HG03060 (cell line): Measurements from ENCODE around the gene AP2B1.

Source experiments
- ATAC-seq: cut with Tn5 transposase; IDR thresholded peaks from one replicate; pipeline ENCODE4 v1.9.1; 2021; ENCODE audit warnings: low read depth, moderate number of reproducible peaks; ENCODE audit not compliant: unreplicated experiment

AP2B1 gene

DNA sequence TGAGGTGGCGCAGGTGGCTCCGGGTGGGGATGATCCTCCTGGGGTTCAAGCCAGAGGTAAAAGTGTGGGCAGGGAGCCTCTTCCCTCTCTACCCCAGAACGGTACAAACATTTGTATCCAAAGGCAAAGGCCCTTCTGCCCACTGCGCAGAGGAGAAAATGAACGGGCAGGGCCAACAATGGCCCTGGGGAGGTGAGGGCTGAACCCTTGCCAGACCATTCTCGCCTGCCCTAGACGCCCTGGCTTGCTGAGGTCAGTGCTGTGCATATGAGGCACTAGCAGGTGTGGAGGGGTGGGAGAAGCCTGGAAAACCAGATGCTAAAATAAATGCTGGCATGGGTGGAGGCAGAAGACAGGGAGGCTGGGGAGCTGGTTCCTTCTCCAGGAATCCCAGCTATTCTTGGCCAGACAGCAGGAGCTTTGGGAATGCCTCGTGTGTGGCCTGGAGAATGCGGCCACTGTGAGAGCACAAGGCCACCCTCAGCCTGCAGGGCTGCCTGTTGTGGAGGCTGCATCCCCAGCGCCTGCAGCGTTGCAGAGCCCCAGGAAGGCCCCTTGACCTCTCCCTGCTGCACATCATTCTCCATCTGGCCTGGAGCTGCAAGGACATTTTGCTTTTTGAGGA, 178.1 kb downstream of the AP2B1 start:
- no peak for ATAC-seq

DNA sequence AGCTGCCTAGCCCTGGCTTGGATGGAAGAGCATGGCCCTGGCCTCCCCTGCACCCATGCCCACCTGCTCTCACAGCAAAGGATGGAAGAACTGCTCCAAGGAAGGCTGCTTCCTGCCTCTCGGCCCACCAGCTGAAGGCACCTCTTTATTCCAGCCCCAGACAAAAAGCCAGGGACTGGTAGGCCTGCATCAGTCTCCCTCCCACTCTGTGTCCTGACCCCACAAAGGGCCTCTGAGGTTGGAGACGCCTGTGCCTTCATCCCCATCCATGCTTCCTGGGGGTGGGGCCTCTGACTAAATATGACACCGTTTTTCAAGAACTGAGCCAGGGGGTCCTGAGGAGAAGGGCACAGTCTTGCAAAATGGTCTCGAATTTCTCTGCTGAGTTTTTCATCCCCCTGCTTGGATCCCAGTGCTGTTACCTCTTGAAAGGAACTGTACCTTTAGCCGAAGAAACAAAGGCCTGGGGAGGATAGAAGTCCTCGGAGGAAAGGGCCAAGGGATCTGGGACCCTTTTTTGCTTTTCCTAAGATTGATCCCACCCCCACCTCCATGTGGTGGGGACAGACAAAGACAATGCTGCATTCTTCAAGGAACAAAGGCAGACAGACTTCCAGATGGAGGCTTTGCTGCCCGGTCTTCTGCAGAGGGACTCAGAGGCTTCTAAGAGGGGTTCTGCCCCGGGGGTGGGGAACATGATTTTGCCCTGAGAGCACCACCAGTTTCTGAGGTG, 178.8 kb downstream of the AP2B1 start:
- no peak for ATAC-seq

- no peak for ATAC-seq
Observed at GRCh38 chr17:35766489-35766877, 179.4 kb downstream of the AP2B1 start.

GRCh38 chr17:35766903-35767510, 179.9 kb downstream of the AP2B1 start:
- ATAC-seq, result no peak

DNA sequence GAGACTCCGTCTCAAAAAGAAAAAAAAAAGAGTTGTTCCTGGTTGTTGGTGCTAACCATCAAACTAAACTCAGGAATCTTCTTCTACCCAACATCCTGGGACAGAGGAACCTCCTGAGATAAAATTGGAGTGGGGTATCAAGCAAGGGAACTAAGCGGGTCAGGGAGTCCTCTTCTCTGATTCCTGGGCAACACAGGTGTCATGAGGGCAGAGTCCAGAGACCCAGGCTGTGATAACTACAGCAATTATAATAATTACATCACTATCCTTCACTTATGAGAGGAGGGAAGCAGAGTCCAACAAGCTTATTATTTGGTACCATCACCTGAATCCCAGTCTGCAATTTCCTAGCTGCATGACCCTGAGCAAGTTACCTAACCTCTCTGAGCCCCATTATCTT, 181.7 kb downstream of the AP2B1 start:
- no peak for ATAC-seq

DNA sequence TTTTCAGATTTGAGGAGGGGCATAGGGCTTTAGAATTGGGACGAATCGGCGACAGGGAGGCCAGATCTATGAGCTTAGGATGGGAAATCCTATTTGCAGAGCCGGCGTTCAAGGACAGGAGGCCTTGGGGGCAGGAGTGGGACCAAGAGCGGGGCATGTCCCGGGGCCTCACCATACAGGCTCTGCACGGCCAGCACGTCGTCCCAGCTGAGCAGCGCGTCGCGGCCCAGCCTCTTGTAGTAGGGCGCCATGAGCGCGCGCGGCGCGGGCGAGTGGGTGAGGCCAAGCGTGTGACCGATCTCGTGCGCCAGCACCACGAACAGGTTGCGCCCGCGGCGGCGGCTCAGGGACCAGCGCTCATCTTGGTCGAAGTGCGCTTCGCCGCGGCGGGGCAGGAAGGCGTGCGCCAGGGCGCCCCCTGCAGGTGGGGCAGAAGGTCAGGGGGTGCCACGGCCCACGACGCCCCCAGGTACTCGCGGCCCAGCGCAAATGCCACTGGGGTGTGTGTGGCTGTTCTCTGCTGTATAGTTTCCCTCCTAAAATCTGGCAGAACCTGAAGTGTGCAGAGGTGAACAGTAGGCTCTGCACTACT, 182.9 kb downstream of the AP2B1 start:
- no peak for ATAC-seq

GRCh38 chr17:35773129-35773528, 186.0 kb downstream of the AP2B1 start:
- no peak for ATAC-seq

- no peak for ATAC-seq
Observed at GRCh38 chr17:35773679-35774425, 186.7 kb downstream of the AP2B1 start.

DNA sequence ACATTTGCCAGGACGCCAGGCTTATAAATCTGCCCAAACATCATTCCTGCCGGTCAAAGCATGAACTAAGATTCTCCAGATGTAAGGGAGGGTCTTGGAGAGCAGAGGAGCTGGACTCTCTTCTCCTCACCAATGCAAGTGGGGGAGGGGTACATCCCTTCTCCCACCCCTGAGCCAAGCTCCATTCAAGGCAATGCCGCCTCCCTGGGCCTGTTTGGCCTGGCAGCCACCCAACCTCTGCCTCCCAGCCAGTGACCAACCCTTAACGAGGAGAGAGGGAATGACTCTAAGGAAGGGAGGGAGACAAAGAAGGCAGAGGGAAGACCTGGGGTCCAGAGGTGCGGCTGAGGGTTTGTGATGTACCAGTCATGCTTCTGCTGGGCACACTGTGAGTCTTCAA, 187.4 kb downstream of the AP2B1 start:
- ATAC-seq, result no peak

DNA sequence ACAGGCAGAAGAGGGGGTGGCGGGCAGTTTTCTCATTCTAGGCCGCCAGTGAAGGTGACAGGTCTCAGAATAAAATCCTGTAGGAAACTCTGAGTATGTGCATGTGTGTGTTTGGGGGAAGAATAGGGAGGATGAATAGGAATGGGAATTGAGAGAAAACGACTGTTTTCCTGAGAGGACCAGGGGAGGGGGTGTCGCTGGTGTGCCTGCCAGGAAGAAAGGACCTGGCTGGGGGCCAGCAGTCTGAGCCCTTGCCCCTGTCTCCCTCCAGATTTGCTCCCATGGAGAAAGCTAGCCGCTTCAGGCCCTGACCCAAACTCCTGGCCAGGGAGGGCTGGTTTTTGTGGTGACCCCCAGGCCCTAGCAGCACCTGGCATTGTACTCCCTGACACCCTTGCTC, 187.9 kb downstream of the AP2B1 start:
- ATAC-seq, result no peak

GRCh38 chr17:35775583-35775982, 188.5 kb downstream of the AP2B1 start:
- no peak for ATAC-seq
